PC-3 (cell line): ENCODE results near the gene LSM12. TPM values are rescaled to one million over a fixed set of nuclear protein-coding genes. Genes with fewer than 3 reads are reported as not detected.

Experiments
- ATAC-seq: fragments of 200-7000 bp; cut with Tn5 transposase; 2 replicates; pipeline ENCODE4 v1.9.1; 2020; ENCODE audit warnings: mild to moderate bottlenecking, moderate library complexity
- BruUV-seq: library from RNA; stranded (reverse); fragments of 400-500 nt; replicated peaks from 2 replicates; lab custom pipeline; 2021; lab: Mats Ljungman, UMichigan
- CTCF ChIA-PET: fragments of 300-600 bp; sonication (Branson Sonifier 250); formaldehyde crosslinking; loops from one replicate; lab custom pipeline; 2022; ENCODE audit warnings: antibody characterized with exemption; lab: Charles Lee
- POLR2A ChIA-PET: fragments of 300-600 bp; sonication (Branson Sonifier 250); formaldehyde crosslinking; loops from one replicate; lab custom pipeline; 2022; ENCODE audit warnings: antibody characterized with exemption; ENCODE audit not compliant: unreplicated experiment; lab: Charles Lee
- DNase-seq: peaks from one replicate; pipeline ENCODE4 v3.0.0-alpha.2; 2015
- H2AFZ ChIP-seq: fragments of 300-600 bp; sonication (generic); 2 replicates; pipeline ENCODE4 v1.6.0; 2016; ENCODE audit warnings: antibody characterized with exemption, low read length
- H3F3A ChIP-seq: fragments of 300-600 bp; sonication (generic); one replicate; pipeline ENCODE4 v1.6.0; 2017; ENCODE audit warnings: antibody characterized with exemption, low read length, control low read depth, mild to moderate bottlenecking; ENCODE audit not compliant: unreplicated experiment
- H3K27ac ChIP-seq: fragments of 300-600 bp; sonication (generic); 2 replicates; pipeline ENCODE4 v1.5.1; 2016; ENCODE audit warnings: mild to moderate bottlenecking, low read length
- H3K27me3 ChIP-seq: fragments of 300-600 bp; sonication (generic); 2 replicates; pipeline ENCODE4 v1.6.1; 2016; ENCODE audit warnings: low read length, mixed read lengths
- H3K36me3 ChIP-seq: fragments of 300-600 bp; sonication (generic); 2 replicates; pipeline ENCODE4 v1.6.1; 2016; ENCODE audit warnings: low read depth, mixed run types, low read length, mixed read lengths
- H3K4me1 ChIP-seq: fragments of 300-600 bp; sonication (generic); 2 replicates; pipeline ENCODE4 v1.5.1; 2016; ENCODE audit warnings: low read length; ENCODE audit not compliant: insufficient read depth
- H3K4me2 ChIP-seq: fragments of 300-600 bp; sonication (generic); 2 replicates; pipeline ENCODE4 v1.6.0; 2016; ENCODE audit warnings: low read length
- H3K4me3 ChIP-seq: fragments of 300-600 bp; sonication (generic); 2 replicates; pipeline ENCODE4 v1.5.1; 2016; ENCODE audit warnings: mild to moderate bottlenecking, low read length, mixed read lengths
- H3K79me2 ChIP-seq: fragments of 300-600 bp; sonication (generic); 2 replicates; pipeline ENCODE4 v1.6.1; 2017; ENCODE audit warnings: low read length, mixed read lengths
- H3K9ac ChIP-seq: fragments of 300-600 bp; sonication (generic); 2 replicates; pipeline ENCODE4 v1.6.0; 2016; ENCODE audit warnings: mild to moderate bottlenecking, low read length
- H3K9me2 ChIP-seq: fragments of 300-600 bp; sonication (generic); replicated peaks from 2 replicates; pipeline ENCODE4 v1.6.1; 2016; ENCODE audit warnings: mixed run types, low read length, mixed read lengths
- H3K9me3 ChIP-seq: fragments of 300-600 bp; sonication (generic); 2 replicates; pipeline ENCODE4 v1.6.1; 2016; ENCODE audit warnings: low read length, mixed read lengths
- H4K20me1 ChIP-seq: fragments of 300-600 bp; sonication (generic); 2 replicates; pipeline ENCODE4 v1.6.1; 2016; ENCODE audit warnings: low read length, mixed read lengths
- EZH2 ChIP-seq: fragments of 300-600 bp; sonication (generic); IDR thresholded peaks from one replicate; pipeline ENCODE4 v1.6.1; 2017; ENCODE audit warnings: antibody characterized with exemption, mild to moderate bottlenecking, low read length; ENCODE audit not compliant: unreplicated experiment
- EZH2phosphoT487 ChIP-seq: fragments of 300-600 bp; sonication (generic); IDR thresholded peaks from 2 replicates; pipeline ENCODE4 v1.6.1; 2018; ENCODE audit warnings: mild to moderate bottlenecking, antibody characterized with exemption, low read length, borderline replicate concordance
- intact Hi-C: fragments of 100-400 bp; cut with micrococcal nuclease; formaldehyde crosslinking; loops from 2 replicates; pipeline ENCODE4 v1.9.0; 2023
- total RNA-seq: library from RNA; depleted of rRNA; stranded (reverse); fragments of >200 nt; gene quantifications from 2 replicates; pipeline ENCODE4 v1.2.3, GENCODE V29; 2014
- TF ChIP-seq, protein P1 (sequence below): fragments of 300-600 bp; sonication (generic); conservative IDR thresholded peaks from 2 replicates; pipeline ENCODE4 v1.5.1; 2017; ENCODE audit warnings: antibody characterized with exemption, low read depth, mild to moderate bottlenecking, low read length

The LSM12 gene
- total RNA-seq, 1 experiment from 2014 or later: 118 TPM

DNA sequence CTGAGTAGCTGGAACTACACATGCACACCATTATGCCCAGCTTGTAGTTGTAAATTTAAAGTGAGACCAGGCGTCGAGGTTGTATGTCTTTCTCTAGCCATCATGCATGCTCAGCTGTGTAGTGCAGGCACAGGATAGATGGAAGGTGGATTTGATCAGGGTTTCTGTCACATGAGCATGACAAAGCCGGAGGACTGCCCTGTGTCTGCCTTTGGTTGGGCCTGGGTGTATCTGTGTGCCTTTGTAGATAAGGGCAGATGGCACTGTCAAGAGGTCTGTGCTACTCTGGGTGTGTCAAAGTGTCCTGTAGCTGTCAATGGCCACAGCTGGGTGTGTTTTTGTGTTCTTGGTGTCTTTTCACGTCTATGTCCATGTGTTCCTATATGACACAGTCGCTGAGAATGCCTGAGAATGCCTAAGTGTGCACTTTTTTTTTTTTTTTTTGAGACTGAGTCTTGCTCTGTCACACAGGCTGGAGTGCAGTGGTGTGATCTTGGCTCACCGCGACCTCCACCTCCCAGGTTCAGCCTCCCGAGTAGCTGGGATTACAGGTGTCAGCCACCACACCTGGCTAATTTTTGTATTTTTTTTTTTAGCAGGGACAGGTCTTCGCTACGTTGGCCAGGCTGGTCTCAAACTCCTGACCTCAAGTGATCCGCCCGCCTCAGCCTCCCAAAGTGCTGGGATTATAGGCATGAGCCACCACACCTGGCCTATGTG is 66.2 kb downstream of the LSM12 start:
- H3K9ac ChIP-seq: no peak overlapping the region
- TF ChIP-seq EZH2phosphoT487 (no peak), EZH2 (no peak)
- TF ChIP-seq, protein P1, sequence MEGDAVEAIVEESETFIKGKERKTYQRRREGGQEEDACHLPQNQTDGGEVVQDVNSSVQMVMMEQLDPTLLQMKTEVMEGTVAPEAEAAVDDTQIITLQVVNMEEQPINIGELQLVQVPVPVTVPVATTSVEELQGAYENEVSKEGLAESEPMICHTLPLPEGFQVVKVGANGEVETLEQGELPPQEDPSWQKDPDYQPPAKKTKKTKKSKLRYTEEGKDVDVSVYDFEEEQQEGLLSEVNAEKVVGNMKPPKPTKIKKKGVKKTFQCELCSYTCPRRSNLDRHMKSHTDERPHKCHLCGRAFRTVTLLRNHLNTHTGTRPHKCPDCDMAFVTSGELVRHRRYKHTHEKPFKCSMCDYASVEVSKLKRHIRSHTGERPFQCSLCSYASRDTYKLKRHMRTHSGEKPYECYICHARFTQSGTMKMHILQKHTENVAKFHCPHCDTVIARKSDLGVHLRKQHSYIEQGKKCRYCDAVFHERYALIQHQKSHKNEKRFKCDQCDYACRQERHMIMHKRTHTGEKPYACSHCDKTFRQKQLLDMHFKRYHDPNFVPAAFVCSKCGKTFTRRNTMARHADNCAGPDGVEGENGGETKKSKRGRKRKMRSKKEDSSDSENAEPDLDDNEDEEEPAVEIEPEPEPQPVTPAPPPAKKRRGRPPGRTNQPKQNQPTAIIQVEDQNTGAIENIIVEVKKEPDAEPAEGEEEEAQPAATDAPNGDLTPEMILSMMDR: no peak
- DNase-seq (no peak), ATAC-seq (no peak)
- peaks cover 5% of the 10 kb centered on the region; the same call in 1 of the 2 replicates for H3K79me2 ChIP-seq
- H3K4me2 ChIP-seq: no peak overlapping the region
- ChIA-PET CTCF (interaction anchor here (0.6 kb wide), 1 partner anchor 65 kb away, joined by 7 read pairs; no protein-coding TSS in a partner anchor), POLR2A (no interaction called here)
- H3K4me3 ChIP-seq: no peak overlapping the region
- intact Hi-C loops: no loop called here
- H3K36me3 ChIP-seq: no peaks in the 10 kb centered on the region
- no TSS peak for BruUV-seq
- no peak overlapping the region for H3K27ac ChIP-seq
- H3K9me2 ChIP-seq: no peaks in the 10 kb centered on the region
- H3K4me1 ChIP-seq: peaks cover 14% of the 10 kb centered on the region
- H3F3A ChIP-seq: peaks cover 4% of the 10 kb centered on the region
- H3K9me3 ChIP-seq: no peaks in the 10 kb centered on the region
- no peaks in the 10 kb centered on the region for H3K27me3 ChIP-seq
- H2AFZ ChIP-seq: no peak overlapping the region
- H4K20me1 ChIP-seq: no peaks in the 10 kb centered on the region

- no peak for ATAC-seq
- no TSS peak for BruUV-seq
Observed at GRCh38 chr17:43999024-43999423, 67.4 kb downstream of the LSM12 start.

More at GRCh38 chr17:43999024-43999423, 67.4 kb downstream of the LSM12 start:
- intact Hi-C loops: no loop called here
- ChIA-PET POLR2A (no interaction called here), CTCF (interaction anchor here (0.6 to 1.6 kb wide), 3 partner anchors 28 to 365 kb away, joined by 3 to 7 read pairs (median 3); partner anchors contain the start of gene FAM171A2)
- Histone ChIP-seq H3K36me3 (no peaks in the 10 kb centered on the region), H3K4me2 (no peak overlapping the region), H3K4me3 (no peak overlapping the region), H2AFZ (no peak overlapping the region), H3K9me2 (no peaks in the 10 kb centered on the region), H3F3A (peaks cover 4% of the 10 kb centered on the region), H3K27ac (no peak overlapping the region), H3K4me1 (peaks cover 20% of the 10 kb centered on the region), H3K79me2 (no peaks in the 10 kb centered on the region), H4K20me1 (no peaks in the 10 kb centered on the region), H3K9me3 (no peaks in the 10 kb centered on the region), H3K9ac (no peak overlapping the region), H3K27me3 (no peaks in the 10 kb centered on the region)
- no peak for DNase-seq
- TF ChIP-seq, protein P1: no peak
- TF ChIP-seq EZH2phosphoT487: no peak
- no peak for TF ChIP-seq EZH2
